T-helper 9 cell (primary cell): Measurements from ENCODE around the gene KIAA0930.
"Not testable (repeated sequence)": the region's sequence is repeated elsewhere in the genome, so short reads cannot be mapped to it uniquely, and the experiment has no call there.

Experiments used
- DNase-seq: peaks from one replicate; pipeline ENCODE4 v3.0.0-alpha.2; 2020
- total RNA-seq, 2 donors: gene quantifications; one replicate each; lab custom pipeline; 2026; lab: John Stamatoyannopoulos, UW

Gene KIAA0930
- 11.6 to 44.8 reads per million in 2 donors for total RNA-seq

DNA sequence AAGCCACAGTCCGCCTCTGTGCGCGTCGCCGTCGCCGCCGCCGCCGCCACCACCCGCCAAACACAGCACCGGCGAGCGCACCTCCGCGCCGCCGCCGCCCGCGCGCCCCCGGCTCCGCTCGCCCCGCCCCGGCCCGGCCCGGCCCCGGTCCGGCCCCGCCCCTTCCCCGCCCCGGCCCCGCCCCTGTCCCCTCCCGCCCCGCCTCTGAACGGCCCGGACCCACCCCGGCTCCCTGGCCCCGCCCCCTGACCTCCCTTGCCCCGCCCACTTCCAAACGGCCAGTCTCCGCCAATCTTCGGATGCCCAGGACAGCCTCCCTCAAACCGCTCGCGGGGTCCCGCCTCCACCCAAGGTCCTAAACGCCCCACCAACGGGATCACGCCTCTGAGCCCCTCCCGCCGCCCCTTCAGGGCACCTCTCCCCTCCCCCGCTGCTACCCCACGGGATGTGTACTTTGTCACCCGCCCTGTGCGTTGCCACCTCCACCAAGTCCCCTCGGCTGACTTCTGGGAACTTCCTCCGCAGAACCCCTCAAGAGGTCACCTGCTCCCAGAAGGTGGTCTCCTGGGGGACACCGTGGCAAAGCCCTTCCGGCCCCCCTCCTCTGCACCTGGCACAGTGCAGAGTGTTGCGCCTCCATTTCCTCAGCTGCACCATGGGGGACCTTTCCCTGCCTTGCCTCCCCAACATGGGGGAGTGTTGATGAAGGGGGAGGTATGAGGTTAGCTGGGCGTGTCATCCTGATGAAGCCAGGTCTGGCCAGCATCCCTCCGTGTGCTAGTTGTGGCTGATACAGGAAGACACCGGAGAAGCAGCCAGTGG lies at the start of gene KIAA0930:
Gene KIAA0930 (minus strand): TSS at position 85 of the 822 bp plus-strand sequence. CDS start 191 bp downstream, outside the sequence.
- peak; percentile 86 for DNase-seq

DNA sequence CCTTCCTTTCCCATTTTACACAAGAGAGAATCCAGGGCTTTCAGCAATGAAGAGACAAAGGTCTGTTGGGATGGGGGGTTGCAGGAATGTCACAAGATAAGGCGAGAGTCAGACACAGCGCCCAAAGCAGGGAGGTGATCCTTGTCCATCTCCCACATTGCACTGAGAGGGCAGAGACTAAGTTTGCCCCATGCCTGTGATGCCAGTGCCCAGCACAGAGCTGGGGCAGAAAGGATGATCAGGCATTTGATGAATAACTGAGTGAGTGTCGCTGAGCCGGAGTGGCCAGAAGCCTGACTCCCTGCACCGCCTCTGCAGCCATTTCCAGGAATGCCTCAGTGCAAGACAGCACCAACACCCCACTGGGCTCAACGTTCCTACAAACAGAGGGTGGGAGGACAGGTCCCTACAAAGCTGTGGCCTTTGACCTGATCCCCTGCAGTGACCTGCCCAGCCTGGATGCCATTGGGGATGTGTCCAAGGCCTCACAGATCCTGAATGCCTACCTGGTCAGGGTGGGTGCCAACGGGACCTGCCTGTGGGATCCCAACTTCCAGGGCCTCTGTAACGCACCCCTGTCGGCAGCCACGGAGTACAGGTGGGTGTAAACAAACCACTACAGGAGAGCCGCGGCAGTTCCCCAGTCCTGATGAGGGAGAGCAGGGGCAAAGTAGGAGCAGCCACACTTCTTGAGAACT lies 46.3 kb upstream of the KIAA0930 start:
- DNase-seq: no peak

- no peak for DNase-seq
Measured at GRCh38 chr22:45285263-45286058, 44.8 kb upstream of the KIAA0930 start.

DNA sequence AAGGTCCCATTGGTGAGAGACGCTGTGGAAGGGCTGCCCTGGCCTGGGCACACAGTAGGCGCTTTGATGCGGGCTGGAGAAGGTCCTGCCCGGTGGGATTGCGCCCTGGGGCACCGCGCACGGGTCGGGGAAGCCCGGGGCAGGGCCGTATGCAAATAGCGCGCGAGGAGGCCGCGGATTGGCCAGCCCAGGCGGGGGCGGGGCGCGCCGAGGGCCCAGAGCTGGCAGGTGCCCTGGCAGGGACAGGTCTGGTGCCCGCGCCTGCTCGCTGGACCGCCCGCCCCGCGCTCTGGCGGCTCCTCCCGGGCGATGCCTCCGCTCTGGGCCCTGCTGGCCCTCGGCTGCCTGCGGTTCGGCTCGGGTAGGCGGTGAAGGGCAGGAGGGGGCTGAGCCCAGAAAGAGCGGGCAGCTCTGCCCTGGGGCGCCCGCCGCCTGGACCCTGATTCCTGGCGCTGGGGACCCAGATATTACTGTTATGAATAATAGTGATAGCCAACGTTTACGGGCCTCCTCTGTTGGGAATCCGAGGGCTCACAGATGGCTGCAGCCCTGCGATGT lies 44.1 kb upstream of the KIAA0930 start, which contains the start of gene UPK3A:
Gene UPK3A (plus strand): TSS at position 245 of the 558 bp plus-strand sequence. CDS start 65 bp downstream, at position 310.
- peak; percentile 43 for DNase-seq

GRCh38 chr22:45281010-45281409 lies 40.3 kb upstream of the KIAA0930 start:
- no peak for DNase-seq

- DNase-seq: no peak
Measured at GRCh38 chr22:45280587-45280980, 39.9 kb upstream of the KIAA0930 start.

DNA sequence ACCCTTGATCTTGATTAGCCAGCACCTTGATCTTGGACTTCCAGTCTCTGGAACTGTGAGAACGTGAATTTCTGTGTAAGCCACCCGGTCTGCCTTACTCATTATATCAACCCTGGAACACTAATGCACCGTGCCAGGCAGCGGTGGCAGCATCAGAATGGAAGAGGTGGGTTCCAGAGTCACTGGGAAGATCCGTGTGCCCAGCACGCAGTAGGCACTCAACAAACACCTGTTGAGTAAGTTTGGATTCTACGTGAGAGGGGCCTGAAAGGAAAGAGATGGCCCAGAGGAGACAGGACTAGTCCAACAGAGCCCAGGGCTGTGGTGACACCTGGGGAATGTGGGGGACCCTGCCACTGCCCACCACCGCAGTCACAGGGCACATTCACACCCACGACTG lies 37.4 kb upstream of the KIAA0930 start:
- no peak for DNase-seq

DNA sequence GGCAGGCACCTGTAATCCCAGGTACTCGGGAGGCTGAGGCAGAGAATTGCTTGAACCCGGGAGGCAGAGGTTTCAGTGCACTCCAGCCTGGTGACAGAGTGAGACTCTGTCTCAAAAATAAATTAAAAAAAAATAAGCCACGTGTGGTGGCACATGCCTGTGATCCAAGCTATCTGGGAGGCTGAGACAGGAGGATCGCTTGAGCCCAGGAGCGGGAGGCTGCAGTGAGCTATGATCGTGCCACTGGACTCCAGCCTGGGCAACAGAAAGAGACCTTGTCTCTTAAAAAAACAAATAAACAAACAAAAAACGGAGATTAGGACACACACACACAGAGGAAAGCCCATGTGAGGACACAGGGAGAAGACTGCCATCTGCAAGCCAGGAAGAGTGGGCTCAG lies 37.0 kb upstream of the KIAA0930 start:
- not testable (repeated sequence) for DNase-seq

DNA sequence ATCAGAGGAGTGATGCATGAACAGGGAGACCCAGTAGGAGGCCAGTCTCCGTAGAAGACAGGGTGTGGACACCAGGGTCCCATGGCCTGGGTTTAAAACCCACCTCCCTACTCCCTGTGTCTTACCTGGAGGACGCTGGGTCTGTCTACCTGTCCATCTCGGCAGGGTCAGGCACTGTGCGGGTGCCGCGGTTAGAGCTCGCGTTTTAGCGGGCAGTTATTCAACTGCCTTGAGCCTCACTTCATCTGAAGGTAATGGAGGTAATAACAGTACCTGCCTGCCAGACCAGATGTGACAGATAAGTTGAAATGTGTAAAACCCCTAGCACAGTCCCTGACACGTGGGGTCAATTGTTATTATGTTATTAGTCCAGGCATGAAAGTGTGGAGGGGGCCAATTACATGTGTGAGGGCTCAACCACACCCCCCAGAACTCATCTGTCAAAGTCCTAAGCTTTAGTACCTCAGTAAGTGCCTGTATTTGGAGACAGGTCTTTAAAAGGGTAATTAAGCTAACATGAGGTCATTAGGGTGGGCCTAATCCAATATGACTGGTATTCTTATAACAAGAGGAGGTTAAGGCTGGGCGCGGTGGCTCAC lies 35.9 kb upstream of the KIAA0930 start:
- DNase-seq: no peak

DNA sequence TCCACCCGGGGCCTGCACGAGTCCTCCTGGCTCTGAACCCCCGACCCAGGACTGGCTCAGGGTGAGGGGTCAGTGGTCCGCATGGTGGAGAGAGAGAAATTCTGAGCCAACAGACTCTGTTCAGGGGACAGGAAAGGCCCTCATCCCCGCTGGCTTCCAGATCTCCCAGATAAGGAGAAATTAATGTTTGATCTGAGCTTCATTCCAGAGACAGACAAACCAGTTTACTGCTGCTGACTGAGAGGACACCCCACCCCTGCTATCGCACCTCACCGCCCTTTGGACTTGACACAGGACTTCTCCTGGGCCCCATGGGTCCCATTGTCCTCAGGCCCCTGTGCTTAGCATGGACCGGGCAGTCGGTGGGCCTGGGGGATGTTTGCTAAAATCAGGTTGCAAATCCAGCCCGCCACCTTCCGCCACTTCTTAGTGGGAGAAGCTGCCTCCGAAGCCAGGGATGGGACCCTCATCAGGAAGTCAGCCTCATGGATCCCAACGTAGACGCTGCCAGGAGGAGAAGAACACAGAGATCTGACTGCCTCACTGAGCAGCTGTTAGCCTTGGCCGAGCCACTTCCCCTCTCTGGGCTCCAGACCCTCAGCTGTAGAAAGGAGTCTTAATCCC lies 32.9 kb upstream of the KIAA0930 start:
- no peak for DNase-seq

DNA sequence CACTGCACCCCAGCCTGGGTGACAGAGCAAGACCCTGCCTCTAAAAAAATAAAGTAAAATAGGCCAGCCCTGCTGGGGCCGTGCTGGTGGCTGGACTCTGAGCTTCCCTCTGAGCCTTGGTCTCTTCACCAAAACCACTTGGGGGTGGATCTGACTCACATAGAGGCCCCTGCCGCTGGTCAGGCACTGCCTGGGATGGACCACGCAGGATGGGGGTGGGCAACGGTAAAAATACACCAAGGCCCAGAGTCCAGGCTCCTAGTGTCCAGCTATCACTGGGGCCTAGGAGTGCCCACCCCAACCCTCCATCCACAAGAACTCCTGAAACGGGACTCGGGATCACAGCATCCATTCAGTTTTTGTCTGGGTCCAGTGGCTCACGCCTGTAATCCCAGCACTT lies 31.8 kb upstream of the KIAA0930 start:
- DNase-seq: no peak

DNA sequence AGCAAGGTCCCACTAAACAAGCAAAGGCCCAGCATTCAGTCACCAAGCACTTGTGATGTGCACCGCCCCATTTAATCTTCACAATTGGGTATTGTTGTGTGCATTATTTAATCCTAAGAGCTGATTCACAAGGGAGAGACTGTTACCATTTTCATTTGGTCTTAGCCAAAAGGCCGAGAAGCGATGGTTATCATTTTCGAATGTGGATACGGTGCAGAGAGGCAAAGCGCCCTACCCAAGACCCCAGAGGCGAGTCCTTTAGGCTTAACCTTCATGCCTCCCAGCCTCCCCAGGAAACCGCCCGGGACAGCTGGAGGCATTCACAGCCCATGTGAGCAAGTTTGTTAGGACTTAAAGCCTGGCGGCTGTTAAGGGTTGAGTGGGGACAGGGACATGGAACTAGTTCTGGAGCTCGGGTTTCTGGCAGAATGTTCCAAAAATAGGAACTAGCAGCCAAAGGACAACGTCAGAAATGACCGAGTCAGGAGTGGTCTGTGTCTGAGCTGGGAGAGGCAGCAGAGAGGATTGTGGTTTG lies 31.0 kb upstream of the KIAA0930 start:
- DNase-seq: no peak

- DNase-seq: no peak
Measured at GRCh38 chr22:45270095-45271020, 29.7 kb upstream of the KIAA0930 start.

DNA sequence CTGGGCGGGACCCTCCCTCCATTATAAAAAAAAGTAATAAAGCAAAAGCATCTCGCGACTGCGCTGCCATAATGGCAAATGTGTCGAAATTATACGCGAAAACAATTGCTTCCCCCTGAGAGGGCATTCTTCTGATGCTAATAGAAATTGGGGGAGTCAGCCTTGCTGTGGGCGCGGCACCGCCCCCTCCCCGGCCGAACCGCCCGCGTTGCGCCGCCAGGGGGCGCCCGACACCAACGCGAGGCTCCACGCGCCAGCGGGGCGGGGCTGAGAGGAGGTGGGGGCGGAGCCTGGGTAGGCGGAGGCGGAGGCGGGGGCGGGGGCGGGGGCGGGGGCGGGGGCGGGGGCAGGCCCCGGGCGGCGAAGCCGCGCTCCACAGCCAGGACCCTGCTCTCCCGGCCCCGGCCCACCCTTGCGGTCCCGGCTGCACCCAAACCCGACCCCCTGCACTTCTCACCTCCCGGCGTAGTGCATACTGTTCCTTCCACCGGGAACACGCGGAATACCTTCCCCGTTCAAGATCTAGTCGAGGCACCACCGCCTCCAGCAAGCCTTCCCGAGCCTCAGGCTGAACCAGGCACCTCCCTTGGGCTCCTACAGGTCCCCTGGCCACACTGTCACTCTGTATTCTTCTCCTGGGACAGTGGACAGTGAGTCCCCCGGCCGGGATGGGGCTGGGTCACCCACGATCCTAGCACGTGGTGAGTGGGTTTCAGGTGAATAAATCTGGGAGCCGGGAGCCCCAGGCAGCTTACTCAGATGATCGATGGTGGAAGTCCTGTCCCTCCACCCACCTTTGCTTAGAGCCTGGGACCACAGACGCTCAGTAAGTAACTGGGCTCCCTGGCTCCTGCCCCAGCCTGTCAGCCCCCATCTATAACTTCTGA lies 28.5 kb upstream of the KIAA0930 start:
- peak; percentile 96 for DNase-seq

DNA sequence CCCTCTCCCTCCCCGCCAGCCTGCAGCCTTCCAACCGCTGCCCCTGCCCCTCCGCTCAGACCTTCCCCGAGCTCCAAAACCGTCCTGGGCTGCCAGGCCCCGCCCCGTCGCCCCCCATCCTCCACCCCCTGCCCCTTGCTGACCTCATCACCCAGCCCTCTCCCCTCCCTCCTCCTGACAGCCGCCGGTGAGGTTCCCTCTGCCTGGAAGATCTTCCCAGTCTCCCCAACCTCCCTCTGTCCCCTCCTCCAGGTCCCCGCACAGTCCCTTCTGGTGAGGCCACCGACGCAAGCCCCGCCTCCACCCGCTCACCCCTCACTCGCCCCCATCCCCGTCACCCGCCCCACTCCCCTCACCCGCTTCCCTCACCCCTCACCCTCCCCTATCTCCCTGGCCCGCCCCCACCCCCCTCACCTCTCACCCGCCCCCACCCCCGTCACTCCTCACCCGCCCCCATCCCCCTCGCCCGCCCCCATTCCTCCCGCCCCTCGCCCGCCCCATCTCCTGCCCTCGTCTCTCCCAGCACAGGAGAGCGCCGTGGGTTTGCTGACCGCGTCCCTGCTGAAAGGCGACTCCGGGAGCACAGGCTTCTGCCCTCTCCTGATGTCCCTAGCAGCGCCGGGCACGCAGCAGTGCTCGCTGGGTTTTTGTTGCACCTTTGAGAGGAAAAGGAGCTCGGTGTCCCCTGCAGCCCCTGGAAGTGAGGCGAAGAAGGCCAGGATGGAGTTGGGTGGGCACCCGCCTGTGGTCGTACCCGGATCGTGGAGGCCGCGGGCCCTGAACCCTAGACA lies 27.7 kb upstream of the KIAA0930 start:
- peak; percentile 18 for DNase-seq

DNA sequence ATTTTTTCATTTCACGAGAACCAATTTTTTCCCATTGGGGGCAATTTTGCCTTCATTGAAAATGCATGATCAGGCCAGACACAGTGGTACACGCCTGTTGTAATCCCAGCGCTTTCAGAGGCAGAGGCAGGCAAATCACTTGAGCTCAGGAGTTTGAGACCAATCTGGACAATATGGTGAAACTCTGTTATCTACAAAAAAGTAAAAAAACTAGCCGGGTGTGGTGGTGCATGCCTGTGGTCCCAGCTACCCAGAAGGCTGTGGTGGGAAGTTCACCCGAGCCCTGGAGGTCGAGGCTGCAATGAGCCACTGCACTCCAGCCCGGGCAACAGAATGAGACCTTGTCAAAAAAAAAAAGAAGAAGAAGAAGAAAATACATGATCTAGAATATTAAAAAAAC lies 24.8 kb upstream of the KIAA0930 start:
- no peak for DNase-seq

GRCh38 chr22:45263463-45264269 lies 23.0 kb upstream of the KIAA0930 start:
- no peak for DNase-seq
